ENCODE results near the gene FAM118B. TPM values are rescaled to one million over a fixed set of nuclear protein-coding genes. Genes with fewer than 3 reads are reported as not detected.

The FAM118B gene
- total RNA-seq, 2 donors from 2014 or later: 6.7 to 36.9 TPM

- Histone ChIP-seq H3K9me3 (no peaks in the 10 kb centered on the region), H3K27me3 (no peaks in the 10 kb centered on the region), H3K4me3 (no peak overlapping the region), H3K36me3 (replicated peaks in 1 of 2; ENCODE audit: insufficient read depth in 1 of 2, low read depth in 2 of 2) (peaks cover 0 to 13% of the 10 kb centered on the region in 2 donors), H3K4me1 (no peaks in the 10 kb centered on the region), H3K27ac (no peak overlapping the region)
- intact Hi-C loops (cut with DNase I): no loop called here
- no peak for TF ChIP-seq POLR2A (IDR thresholded peaks at IDR 0.05)
- TF ChIP-seq CTCF (IDR thresholded peaks at IDR 0.05): no peak
- no peak for DNase-seq
- ATAC-seq: no peak
- WGBS, 2 donors: 84 to 87% methylated on average over 5 of the region's 5 CpGs
Measured at GRCh38 chr11:126293726-126294125, 82.1 kb downstream of the FAM118B start.

GRCh38 chr11:126297004-126297403 is 85.4 kb downstream of the FAM118B start:
- ATAC-seq (no peak), DNase-seq (no peak)
- Histone ChIP-seq H3K9me3 (no peaks in the 10 kb centered on the region), H3K36me3 (replicated peaks in 1 of 2; ENCODE audit: insufficient read depth in 1 of 2, low read depth in 2 of 2) (peaks cover 0 to 11% of the 10 kb centered on the region in 2 donors), H3K27me3 (no peaks in the 10 kb centered on the region), H3K4me1 (no peaks in the 10 kb centered on the region), H3K27ac (no peak overlapping the region), H3K4me3 (no peak overlapping the region)
- 64 to 84% methylated on average over 2 of the region's 2 CpGs for WGBS, 2 donors
- intact Hi-C loops (cut with DNase I): no loop called here
- TF ChIP-seq POLR2A (IDR thresholded peaks at IDR 0.05): no peak
- no peak for TF ChIP-seq CTCF (IDR thresholded peaks at IDR 0.05)

GRCh38 chr11:126303623-126304456 is 92.3 kb downstream of the FAM118B start, which contains the start of gene DCPS:
TSS of gene DCPS (plus strand) at chr11:126304060. CDS start at chr11:126304081, 21 bp downstream.
- intact Hi-C loops (cut with DNase I): no loop called here
- no peaks in the 10 kb centered on the region for H3K36me3 ChIP-seq (replicated peaks in 1 of 2; ENCODE audit: insufficient read depth in 1 of 2, low read depth in 2 of 2)
- peak within 1 kb of the TSS; percentile 53 to 79 for H3K4me3 ChIP-seq
- H3K27ac ChIP-seq: peak within 1 kb of the TSS; percentile 71 to 90 (median 86)
- no peaks in the 10 kb centered on the region for H3K9me3 ChIP-seq
- ATAC-seq: peak; percentile 99
- H3K27me3 ChIP-seq: no peaks in the 10 kb centered on the region
- TF ChIP-seq POLR2A (IDR thresholded peaks at IDR 0.05) (peak; percentile 75 to 93 (median 87)), CTCF (IDR thresholded peaks at IDR 0.05) (no peak)
- WGBS, 2 donors: 1% methylated on average over 41 to 61 of the region's 61 CpGs
- peak; percentile 89 to 93 (median 92) for DNase-seq
- peaks cover 19% of the 10 kb centered on the region for H3K4me1 ChIP-seq

- no peak for DNase-seq
Measured at GRCh38 chr11:126304457-126305075, 93.0 kb downstream of the FAM118B start.

More at GRCh38 chr11:126304457-126305075, 93.0 kb downstream of the FAM118B start:
- Histone ChIP-seq H3K36me3 (replicated peaks in 1 of 2; ENCODE audit: insufficient read depth in 1 of 2, low read depth in 2 of 2) (no peaks in the 10 kb centered on the region), H3K27ac (peak overlapping the region; percentile 71 to 90 (median 86)), H3K4me1 (peaks cover 19% of the 10 kb centered on the region), H3K27me3 (no peaks in the 10 kb centered on the region), H3K9me3 (no peaks in the 10 kb centered on the region), H3K4me3 (peak overlapping the region; percentile 53 to 79)
- intact Hi-C loops (cut with DNase I): no loop called here
- 27 to 41% methylated on average over 12 of the region's 12 CpGs for WGBS, 2 donors
- TF ChIP-seq POLR2A (IDR thresholded peaks at IDR 0.05) (no peak), CTCF (IDR thresholded peaks at IDR 0.05) (no peak)
- no peak for ATAC-seq

Data from body of pancreas (tissue), 4 donors.